GM21723 (cell line): ENCODE results near the gene DCST1.

ENCODE experiments used
- ATAC-seq: cut with Tn5 transposase; IDR thresholded peaks from one replicate; pipeline ENCODE4 v1.9.1; 2021; ENCODE audit warnings: mild to moderate bottlenecking, moderate library complexity; ENCODE audit not compliant: unreplicated experiment

The DCST1 gene

GRCh38 chr1:155000726-155001424, 32.7 kb upstream of the DCST1 start:
- ATAC-seq = peak; percentile 40

DNA sequence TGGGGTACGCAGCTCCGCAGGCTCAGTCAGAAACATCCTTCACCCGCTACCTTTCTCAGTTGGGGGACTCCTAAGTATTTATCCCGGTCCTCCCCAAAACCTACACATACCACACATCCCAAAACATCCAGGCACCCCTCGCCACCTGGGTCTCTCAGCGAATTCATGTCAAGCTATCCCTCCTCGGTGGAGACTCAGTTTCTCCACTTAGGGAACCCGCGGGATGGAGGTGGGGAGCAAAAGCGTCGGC, 32.3 kb upstream of the DCST1 start:
- no peak for ATAC-seq

DNA sequence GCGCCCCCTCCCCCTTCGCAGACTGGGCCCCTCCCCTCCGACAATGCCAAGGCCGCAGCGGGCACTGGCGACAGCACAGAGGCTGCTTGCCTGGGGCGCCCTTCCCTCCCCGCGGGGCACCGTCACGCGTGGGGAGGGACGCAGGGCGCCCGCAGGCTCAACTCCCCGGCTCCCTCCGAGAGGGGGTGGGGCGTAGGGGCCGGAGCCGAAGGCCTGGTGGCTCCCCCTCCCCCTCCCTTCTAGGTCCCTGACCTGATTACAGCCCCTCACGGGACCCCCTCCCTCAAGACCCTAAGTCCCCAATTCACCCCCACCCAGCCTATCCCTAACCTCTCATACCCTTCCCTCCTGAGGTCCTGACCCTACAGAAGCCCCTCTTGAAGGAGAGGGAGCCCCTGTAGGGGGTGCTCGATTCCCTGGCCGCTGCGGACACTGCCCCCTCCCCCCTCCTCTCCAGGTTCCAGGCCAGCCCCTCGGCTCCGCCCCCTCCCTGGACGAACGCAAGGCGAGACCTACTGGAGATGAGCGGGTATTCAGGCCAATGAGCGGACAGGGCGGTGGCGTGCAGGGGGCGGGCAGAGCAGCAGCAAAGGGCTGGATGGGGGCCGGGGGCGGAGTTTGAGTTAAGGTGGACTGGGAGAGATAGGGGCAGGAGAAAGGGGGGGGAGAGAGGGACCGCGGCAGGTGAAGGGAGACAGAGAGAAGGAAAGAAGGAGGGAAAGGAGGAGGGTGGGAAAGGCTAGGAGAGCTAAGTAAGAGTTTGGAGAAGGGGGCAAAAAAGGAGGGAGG, 31.8 kb upstream of the DCST1 start:
- peak; percentile 46 for ATAC-seq

GRCh38 chr1:155002464-155003226, 31.0 kb upstream of the DCST1 start, which contains the start of gene ZBTB7B:
Gene ZBTB7B, plus strand, starts transcription at chr1:155002802. Its CDS starts 11,859 bp downstream, at chr1:155014661.
- ATAC-seq = peak; percentile 3

DNA sequence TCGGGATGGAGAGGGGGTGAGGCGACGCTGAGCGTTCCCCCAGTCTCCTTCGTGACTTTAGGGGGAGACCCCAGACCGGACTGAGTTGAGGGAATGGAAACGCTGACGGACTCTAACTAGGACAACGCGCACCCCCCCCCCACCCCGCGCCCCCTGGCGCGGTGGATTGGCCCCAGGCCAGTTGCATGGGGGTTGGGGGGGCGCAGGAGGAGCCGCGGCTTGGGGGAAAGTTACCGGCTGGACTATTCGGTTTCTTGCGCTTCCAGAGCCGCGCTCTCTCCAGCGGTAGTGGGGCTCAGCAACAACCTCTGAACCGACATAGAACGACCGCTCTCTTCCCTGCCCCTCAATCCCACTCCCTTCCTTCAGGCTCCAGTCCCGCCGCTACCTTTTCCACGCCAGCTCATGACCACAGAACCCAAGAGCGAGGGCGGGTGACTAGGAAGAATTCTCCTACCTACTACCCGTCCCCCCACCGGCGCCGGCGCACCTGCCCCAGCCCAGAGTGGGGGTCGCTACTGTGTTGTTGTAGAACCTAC, 30.3 kb upstream of the DCST1 start:
- no peak for ATAC-seq

DNA sequence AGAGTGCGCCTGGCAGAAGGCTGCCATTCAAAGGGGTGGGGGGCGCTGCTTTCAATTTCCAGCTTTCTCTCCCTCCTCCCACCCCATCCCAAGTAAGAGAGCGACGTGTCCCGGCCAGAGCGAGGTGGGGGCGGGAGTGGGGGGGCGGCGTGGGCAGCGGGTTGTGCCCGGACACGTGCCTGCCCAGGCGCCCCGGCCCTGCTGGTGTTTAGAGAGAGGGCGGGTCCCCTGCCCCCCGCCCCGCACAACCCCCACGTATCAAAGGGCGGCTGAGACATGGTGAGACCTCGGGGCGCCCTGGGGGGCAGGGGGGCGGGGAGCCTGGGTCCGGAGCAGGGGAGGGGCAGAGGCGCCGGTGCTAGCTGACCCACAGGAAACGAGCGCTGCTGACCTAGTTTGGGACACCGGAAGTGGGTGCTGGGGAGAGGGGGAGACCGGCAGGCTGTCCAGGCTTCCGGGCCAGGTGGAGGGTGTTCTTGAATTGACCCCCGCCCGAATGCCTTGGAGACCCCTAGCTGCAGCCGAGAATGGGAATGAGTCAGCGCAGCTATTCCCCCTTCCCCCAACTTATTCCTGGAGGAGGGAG, 29.8 kb upstream of the DCST1 start:
- ATAC-seq = no peak

DNA sequence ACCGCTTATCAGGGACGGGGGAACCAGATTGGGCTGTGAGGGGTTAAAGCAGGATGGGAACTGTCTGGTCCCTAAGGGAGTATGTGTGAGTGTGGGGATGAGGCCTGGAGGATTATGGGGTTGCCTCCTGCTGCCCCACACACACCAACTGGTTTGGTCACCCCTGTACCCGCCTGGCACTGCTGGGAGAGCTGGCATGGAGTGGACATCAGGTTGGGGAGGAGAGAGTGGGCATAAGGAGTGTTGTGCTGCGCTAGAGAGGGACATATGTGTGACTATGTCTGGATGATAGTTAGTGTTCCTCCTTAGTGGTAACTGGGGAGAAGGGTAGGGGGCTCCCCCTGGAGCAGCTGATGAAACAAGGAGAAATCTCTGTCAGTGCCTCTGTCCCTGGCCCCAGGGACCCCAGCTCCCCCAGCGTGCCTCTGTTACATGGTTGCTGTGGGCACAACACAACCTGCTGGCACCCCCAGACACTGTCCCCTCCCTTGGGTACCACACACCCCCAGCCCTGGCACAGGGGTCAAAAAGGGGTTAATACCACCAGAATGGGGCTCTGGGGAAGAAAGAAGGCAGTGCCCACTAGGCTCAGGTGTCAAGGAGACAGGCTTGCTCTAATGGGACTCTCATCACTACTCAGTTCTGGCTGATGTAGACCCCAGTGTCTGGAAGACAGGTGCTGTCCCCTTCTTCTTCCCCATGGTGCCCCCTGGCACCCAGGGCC, 29.1 kb upstream of the DCST1 start:
- ATAC-seq = no peak

GRCh38 chr1:155005076-155006011, 28.3 kb upstream of the DCST1 start:
- ATAC-seq = no peak

GRCh38 chr1:155006601-155007101, 27.0 kb upstream of the DCST1 start:
- ATAC-seq = no peak

DNA sequence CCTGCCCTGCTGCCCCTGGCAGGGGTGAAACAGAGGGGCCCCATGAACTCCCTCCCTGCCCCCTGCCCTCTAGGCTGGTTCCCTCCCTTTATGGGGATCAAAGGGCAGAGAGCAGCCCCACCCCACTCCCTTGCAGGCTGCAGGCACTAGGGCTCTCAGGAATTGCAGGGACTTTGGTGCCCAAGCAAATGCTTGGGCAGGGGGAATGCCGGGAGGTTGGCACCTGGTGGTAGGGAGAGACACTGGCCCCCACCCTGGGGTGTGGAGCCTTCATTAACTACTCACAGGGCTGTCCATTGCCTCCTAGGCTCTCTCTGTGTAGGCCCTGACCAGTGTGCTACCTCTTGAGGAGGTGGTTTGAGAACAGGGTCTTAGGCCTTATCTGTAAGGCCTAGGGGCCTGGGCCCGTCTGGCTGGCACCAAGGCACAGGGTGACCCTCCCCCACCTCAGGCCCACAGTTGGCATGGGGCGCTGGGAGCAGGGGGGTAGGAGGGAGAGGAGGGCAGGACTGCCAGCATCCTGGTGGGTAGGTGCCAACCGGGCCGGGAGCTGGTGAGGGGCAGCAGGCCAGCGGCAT, 26.3 kb upstream of the DCST1 start:
- no peak for ATAC-seq

- ATAC-seq = no peak
Observed at GRCh38 chr1:155008015-155008941, 25.3 kb upstream of the DCST1 start.

DNA sequence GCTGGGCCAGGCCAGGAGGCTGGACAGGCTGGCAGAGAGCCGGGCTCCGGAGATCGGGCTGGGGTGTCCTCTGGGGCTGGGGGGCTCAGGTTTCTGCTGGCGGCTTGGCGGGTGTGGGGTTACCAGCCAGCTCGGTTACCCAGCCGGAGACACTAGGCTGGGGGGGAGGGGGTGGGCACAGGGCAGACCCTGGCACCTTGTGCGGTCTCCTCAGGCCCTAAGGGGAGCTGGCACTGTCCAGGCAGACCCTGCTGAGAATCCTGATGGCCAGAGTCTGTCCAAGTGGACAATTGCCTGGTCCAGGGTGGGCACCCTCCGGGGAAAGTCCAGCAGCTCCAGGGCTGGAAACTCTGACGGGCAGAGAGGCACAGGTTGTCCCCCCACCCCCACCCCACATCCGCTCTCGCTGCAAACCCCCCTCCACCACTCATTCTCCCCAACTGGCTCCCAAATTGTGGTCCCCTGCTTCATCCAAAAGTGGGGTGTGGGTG, 24.4 kb upstream of the DCST1 start:
- ATAC-seq = no peak

DNA sequence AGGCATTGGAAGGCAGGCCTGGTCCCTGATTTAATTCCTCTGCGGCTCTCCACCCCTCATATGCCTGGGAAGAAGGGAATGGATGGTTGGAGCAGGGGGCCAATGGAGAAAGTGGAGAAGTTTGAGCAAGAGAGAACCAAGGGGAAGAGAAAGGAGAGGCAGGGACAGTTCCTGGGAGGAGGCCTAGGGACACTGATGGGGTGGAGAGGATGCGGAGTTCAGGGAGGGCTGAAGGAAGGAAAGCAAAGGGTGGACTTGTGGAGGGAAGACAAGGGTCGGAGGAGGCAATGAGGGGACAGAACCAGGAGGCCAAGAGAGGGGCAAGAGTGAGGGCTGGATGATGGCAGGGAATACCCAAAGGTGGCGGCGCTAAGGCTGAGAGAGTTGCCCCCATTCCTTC, 23.9 kb upstream of the DCST1 start:
- ATAC-seq = no peak

- ATAC-seq = no peak
Observed at GRCh38 chr1:155010211-155010918, 23.3 kb upstream of the DCST1 start.

DNA sequence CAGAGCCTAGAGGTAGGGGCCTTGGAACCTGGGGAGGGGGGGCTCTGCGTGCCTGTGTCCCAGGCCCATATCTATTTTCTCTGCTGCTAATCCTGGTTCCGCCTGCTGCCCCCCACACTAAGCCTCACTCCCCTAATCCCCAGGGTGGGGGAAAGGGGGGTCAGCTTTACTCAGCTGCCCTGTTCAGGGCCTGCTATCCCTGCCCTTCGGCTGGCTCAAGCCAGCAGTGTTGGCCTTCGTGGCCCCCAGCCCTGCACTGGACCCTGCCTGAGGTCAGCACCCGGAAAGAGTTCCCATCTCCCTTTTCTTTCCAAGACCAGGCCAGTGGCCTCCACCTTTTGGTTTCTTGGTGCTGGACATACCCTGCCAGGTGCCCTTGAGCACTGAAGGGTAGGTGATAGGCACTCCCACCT, 22.6 kb upstream of the DCST1 start:
- ATAC-seq = no peak

DNA sequence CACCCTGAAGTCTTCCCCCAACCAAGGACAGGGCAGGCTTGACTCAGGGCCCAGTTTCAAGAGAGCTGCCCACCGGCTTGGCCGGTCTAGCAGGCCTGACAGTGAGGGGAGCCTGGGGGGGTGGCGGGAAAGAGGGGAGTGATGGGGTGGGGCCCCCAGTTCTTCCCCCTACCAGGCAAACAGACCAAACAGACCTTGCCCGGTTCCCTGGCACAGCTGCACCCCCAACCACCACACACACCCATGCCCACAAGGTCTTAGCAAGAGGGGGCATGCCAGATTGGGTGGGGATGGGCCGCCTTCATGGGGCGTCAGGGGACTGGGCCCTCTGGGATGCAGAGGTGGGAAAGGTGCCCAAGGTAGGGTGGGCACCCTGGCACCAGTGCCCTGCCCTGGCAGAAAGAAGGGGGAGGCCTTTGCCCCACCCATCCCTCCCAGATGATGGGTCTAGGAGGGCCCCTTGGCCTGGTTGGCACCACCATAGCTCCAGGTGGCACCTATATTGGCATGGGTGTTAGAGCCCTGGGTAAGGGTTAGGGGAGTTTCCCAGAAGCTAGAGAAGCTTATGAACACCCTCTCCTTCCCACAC, 22.1 kb upstream of the DCST1 start:
- ATAC-seq = no peak
